SK-MEL-5 (cell line): ENCODE measurements around the gene EFCAB6. TPM values are rescaled to one million over a fixed set of nuclear protein-coding genes. Genes with fewer than 3 reads are reported as not detected.

ENCODE experiments used
- DNase-seq: peaks from one replicate; pipeline ENCODE4 v3.0.0-alpha.2; 2016; ENCODE audit warnings: low read depth, low spot score
- in situ Hi-C: cut with HindIII; loops from 2 replicates; pipeline ENCODE4 v1.10.0; 2016; ENCODE audit warnings: low sequenced_read_pairs, high pct_unique_total_duplicates, low pct_unique_long_range_greater_than_20kb
- total RNA-seq: library from RNA; depleted of rRNA; stranded (reverse); fragments of >200 nt; shearing (Covaris generic); gene quantifications from 2 replicates; pipeline ENCODE4 v1.2.3, GENCODE V29; 2014

The EFCAB6 gene
- total RNA-seq, 1 experiment from 2014 or later = 0.55 TPM

DNA sequence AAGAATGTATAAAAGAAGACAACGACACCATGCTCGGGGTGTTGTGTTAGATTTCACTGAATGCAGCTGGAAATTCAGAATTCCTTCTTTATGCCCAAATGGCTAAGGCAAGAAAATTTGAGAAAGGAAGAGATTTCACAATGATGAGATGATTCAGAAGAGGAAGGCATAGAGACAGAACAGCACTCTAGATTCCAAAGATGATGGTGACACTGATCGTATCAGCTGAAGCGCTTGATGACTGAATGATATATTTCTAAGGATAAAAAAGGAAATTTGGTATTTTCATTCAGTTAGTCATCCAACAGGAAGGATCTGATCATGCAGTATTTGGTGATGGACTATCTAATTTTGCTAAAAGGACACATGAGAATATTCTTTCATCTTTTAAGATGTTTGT lies 189.2 kb downstream of the EFCAB6 start:
- DNase-seq = no peak
- in situ Hi-C loops = no loop called here

DNA sequence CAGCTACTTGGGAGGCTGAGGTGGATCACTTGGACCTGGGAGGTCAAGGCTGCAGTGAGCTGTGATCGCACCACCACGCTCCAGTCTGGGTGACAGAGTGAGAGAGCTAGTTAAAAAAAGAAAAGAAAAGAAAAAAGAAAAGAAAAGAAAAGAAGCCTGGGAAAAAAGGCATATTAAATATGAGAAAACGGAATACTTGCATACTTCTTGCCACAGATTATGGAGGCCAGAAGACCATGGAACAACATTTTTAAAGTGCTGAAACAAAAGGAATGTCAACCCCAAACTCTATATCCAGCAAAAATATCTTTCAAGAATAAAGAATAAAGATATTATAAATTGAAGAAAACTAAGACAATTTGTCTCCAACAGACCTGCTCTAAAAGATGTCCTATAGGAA lies 191.9 kb downstream of the EFCAB6 start:
- in situ Hi-C loops = no loop called here
- no peak for DNase-seq

DNA sequence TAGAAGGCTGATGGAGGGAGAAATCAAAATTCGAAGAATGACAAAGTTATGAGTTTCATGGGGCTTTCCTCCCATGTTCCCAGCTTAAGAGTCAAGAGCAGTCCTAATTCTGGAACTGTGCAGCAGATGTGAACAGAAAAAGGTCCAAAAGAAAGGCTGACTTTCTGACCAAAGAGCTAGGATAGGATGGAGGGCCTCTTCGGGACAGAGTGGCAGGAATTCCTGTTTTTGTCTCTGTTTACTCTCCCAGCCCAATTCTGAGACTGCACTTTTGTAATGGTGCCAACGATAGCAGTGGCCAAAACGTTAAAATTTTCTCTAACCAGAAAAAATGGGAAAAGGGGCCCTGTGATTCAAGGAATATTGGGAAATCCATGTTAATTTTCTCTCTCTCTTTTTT lies 193.6 kb downstream of the EFCAB6 start:
- no peak for DNase-seq
- in situ Hi-C loops = no loop called here

DNA sequence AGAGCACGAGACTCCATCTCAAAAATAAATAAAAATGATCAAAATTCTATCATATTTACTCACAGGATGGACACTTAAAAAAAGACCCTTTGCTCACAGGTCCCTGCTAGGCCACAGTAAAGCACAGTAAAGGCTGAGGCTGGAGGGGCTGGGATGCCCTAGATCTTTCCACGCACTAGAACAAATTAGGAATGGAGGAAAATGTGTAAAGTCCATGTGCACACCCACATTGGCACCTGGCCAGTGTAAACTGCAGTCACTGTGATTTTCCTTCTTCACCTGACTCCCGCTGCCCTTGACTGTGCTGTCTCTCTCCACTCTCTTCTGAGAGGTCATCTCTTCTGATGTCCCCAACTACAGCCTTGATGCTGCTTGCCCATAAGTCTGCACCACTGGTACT lies 195.5 kb downstream of the EFCAB6 start:
- in situ Hi-C loops = no loop called here

DNA sequence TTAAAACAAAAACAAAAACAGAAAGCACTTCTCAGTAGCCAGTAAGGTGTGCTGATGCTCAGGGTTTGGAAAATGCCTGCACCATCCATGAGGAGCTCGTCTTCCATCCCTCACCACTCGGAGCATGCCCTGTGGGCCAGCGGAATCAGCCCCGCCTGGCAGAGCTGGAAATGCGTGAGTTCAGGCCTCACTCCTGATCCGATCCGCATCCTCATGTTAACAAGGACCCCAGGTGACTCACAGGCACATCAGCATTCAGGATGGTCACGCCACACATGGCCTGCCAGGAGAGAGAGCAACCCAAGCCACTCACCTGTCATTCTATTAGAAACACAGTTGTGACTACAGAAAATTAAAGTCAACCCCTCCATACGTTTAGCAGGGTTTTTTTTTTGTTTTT lies 211.8 kb downstream of the EFCAB6 start:
- DNase-seq = no peak
- in situ Hi-C loops = no loop called here

More for the DNA sequence above, 195.5 kb downstream of the EFCAB6 start:
- DNase-seq = no peak

DNA sequence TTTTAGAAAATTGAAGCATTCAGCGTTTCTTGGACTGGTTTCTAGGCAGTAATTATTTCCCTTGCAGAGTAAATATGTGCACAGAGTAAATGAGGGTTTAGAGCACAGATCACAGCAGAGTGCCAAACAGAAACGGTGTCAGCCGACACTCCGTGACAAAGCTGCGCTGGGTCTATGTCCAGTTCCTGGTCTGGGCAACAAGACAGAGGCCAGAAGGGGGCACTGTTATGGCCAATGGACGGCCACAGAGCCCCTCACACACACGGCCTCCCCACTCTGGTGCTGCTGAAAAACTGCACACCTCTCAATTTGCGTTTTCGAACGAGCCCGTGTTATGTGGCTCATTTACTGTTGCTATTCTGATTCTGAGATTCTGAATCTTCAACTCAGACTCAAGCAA lies 219.6 kb downstream of the EFCAB6 start:
- DNase-seq = peak; percentile 72

DNA sequence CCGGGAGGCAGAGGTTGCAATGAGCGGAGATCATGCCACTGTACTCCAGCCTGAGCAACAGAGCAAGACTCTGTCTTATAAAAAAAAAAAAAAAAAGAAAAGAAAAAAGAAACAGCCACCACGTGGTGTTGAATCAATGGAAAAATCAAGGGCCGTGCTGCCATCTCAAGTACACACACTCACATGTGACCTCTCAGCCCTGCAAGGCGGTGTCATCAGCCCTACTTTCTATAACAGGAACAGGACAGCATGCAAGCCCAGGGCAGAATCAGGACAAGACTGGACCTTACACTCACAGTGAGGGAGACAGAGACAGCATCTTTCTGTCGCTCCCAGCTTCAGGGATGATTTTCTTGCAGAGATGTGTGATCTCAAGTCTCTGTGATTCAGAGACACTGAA lies 220.7 kb downstream of the EFCAB6 start:
- DNase-seq = peak; percentile 53
- in situ Hi-C loops = no loop called here

More for the DNA sequence above, 219.6 kb downstream of the EFCAB6 start:
- in situ Hi-C loops = no loop called here

DNA sequence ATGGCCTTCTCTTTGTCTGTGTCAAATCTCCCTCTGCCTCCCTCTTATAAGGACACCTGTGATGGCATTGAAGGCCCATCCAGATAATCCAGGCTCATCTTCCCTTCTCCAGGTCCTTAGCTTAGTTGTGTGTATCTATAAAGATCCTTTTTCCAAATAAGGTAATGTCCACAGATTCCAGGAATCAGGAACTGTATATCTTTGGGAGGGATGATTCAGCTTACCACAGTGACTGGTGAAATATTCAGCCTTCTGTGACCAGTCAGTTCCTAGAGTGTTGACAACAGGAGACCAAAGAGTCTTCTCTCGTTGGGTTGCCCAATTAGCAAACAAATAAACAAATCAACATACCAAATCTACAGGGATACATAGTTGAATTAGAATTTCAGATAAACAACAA lies 224.5 kb downstream of the EFCAB6 start:
- no peak for DNase-seq
- in situ Hi-C loops = no loop called here

DNA sequence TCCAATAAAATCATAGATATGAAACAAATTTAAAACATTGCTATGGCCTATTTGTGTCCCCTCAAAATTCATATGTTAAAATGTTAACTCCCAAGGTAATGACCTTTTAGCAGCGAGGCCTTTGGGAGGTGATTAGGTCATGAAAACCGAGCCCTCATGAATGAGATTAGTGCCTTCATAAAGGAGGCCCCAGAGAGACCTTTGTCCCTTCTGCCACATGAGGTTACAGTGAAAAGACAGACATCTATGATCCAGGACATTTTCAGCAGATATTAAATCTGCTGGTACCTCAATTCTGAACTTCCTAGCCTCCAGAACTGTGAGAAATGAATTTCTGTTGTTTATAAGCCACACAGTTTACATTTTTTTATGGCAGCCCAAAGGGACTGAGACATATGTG lies 228.6 kb downstream of the EFCAB6 start:
- in situ Hi-C loops = no loop called here
- no peak for DNase-seq

DNA sequence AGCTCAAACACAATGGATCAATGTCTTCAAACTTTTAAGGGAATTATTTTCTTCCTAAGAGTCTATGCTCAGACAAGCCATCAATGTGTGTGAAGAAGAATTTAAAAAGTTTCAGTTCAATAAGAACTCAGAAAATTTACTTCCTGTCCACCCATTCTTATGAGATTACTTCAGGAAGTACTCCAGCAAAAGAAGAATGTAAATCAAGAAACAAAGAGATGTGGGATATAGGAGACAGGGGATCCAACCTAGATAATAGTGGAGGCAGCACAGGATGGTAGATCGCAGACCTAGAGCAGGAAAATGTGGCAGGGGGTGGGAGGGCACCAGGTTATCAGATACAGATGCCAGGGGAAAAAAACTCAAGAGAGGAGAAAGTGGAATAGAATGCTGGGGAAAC lies 229.7 kb downstream of the EFCAB6 start:
- no peak for DNase-seq
- in situ Hi-C loops = no loop called here

DNA sequence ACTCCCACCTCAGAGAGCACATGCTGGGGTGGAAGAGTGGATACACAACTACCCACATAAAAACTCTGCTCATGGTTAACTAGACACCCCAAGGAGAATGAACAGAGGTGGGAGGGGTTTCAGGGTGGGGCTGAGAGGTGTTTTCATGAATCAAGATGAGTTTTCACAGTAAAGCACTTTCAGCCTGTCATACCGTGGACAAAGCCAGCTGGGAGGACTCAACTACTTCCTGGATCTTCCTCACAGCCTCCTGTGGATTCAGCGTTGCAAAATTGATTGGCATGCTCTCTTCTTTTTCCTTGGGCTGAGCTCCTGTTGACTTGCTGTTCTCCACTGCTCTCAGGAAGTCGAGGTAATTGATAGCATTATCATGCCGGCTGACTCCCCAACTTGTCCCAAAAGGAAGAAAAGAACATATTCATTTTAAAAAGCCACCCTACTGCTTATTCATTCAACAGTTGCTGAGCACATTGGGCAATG lies 231.8 kb downstream of the EFCAB6 start:
- DNase-seq = no peak
- in situ Hi-C loops = no loop called here

DNA sequence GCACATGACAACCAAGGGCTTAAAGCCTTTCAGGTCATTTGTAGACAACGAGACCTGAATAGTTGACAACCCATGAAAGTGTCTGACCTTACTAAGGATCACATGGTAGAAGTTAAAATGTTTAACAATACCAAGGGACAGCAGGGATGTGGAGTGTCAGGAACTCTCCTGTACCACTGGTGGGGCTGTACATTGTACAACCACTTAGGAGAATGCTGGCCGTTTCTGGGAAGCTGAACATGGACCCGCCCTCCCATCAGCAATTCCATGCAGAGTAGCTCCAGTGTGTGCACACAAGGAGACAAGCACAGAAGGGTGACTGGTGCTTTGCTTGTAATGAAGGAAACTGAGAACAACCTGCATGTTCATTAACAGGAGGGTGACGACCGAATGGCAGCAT lies 237.4 kb downstream of the EFCAB6 start:
- in situ Hi-C loops = no loop called here
- no peak for DNase-seq

DNA sequence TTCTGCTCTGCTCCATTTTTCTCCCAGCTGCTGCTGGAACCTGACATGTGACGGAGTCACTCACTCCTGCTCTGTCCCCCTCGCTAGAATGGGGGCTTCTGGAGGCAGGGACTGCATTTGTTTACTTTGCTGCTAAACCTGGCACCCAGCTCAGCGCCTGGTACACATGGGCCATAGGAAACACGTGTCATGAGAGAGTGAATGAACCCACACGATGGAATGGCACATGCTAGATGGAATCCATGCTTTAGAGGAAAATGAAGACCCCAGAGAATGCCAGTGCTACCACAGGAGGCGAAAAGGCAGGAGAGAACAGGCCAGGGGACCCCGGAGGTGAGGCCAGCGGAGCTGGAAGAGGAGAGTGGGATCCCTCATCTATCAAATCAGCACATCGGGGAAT lies 239.4 kb downstream of the EFCAB6 start:
- no peak for DNase-seq
- in situ Hi-C loops = no loop called here

DNA sequence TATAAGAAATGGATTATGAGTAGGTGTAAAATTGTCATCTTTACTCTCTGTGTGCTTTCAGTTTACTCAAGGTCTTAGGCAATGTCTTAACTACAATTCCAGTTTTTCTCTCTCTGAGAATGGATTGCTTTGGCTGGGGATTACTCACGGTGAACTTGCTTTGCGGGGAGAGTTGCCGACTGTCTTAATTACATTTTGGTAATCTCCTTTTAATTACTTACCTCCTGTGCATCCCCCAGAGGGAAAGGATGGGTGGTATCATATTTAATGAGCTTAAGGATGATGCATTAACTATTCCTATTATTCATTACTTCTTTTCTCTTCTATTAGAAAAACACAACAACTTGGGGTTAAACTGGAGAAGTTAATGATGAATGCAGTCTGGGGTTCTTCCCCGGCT lies 240.9 kb downstream of the EFCAB6 start:
- no peak for DNase-seq
- in situ Hi-C loops = no loop called here

DNA sequence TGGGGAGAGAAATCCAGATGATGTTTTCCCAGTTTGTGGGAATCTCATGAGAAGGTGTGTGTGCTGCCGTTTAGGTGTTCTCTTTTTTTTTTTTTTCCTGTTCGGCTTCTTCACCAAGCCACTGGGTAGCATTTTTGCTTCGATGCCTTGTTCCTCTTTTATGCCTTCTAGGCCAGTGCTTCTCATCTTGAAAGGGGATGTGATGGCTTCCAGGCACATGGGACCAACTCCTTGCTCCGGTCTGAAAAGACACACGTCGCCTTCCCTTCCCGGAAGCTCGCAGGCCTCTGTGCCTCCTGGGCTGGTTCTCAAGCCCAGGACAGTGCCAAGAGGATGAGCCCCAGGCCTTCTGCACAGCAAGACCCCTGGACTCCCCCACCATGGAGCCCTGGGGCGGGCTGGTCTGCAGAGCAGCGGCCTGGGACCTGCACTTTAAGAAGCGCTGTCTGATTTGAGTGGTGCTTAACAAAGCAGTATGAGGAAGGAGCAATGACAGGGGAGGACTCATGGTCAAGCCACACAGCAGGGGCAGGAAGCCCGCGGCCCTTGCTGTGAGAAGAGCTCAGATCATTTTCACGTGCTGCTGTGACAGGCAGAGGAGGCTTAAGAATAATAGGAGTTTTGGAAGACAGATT lies 241.5 kb downstream of the EFCAB6 start:
- DNase-seq = no peak
- in situ Hi-C loops = no loop called here

DNA sequence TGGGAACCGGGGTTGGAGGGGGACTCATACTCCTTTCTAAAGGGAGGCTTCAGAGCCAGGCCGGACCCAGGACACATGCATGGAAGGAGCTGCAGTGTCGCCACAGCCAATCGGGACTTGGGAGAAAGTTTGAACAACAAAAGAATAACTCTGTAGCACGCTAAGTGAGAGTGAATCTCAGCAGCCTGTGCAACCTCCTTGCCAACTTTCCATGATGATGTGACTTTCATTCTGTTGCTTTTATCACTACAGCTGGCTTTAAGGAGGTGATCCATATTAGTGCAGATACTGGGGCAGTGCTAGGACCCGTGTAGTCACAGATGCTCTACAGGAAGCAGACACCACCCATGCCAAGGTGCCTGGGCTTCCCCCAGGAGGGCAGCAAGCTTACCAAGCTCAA lies 243.0 kb downstream of the EFCAB6 start:
- in situ Hi-C loops = no loop called here
- DNase-seq = no peak

DNA sequence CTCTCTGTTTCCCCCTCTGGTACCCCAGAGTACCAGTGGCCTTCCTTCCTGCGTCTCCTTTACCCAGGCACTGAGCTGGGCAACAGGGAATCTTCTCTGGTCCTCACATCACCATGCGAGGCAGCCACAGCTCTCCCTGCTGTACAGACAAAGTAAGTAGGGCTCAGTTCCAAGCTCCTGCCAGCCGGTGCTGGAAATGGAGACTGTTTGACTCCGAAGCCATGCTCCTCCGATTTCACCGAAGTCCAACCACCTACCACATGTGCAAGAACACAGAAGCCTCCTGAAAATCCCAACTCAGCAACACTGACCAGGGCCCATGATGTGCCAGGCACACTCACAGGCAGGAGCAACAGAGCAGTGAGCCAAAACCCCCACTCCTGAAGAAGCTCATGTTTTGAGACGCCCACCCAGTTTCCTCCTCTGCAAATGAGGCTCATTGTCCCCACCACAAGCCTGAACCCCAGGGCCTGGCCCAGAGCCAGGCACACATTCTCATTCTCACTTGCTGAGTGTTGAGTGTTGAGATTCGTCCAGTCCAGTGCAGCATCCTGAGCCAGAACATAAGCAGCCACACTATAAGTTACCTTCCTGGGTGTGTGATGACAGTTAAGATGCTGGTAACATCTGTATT lies 244.3 kb downstream of the EFCAB6 start:
- DNase-seq = no peak
- in situ Hi-C loops = no loop called here

DNA sequence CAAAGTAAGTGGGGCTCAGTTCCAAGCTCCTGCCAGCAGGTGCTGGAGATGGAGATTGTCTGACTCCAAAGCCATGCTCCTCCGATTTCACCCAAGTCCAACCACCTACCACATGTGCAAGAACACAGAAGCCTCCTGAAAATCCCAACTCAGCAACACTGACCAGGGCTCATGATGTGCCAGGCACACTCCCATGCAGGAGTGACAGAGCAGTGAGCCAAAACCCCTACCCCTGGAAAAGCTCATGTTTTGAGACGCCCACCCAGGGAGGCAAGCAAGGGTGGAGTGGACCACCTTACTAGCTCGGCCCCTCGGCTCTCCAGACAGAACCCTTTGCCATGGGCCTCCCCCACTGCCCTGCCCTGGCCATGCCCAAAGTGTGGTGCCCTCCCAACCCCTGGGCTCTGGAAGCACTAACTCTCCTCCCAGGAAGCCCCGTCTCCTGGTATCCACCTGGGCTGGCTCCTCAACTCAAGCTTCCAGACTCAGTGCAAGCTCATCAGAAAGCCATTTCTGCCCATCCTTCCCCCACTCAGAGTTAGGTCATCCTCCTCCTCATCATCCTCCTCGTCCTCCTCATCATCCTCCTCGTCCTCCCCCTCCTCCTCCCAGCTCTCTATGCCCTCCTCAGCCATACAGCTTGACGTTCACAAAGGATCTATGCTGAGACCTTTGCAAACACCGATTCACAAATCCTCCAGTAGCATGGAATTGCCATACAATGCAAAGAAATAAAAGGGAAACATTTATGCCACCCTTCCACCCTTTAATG lies 245.4 kb downstream of the EFCAB6 start:
- in situ Hi-C loops = no loop called here
- DNase-seq = no peak

DNA sequence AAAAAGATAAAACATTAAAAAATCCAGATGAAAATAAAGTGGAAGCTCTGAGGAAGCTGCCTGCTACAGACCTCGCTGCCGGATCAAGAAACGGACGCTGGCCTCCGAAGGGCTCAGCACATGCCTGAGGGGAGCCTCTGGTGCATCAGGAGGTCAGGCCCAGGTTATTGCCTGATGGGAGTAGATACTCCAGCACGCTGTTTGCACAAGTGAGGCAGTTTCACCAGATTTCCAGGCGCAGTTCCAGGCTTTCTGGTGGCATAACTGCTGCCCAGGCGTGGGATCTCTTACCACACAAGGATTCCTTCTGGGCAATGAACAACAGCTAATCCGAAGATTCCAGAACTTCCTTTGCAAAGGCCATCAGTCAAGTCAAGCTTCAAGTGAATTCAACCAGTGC lies 246.1 kb downstream of the EFCAB6 start:
- DNase-seq = no peak
- in situ Hi-C loops = no loop called here
